C1 segment of cervical spinal cord (tissue), 14 donors: Measurements from ENCODE around the gene ITGA2B.
"Not testable (repeated sequence)": the region's sequence is repeated elsewhere in the genome, so short reads cannot be mapped to it uniquely, and the experiment has no call there.

Source experiments
- DNase-seq, 14 donors: peaks; one replicate each; lab custom pipeline; 2025; lab: John Stamatoyannopoulos, UW

ITGA2B gene

GRCh38 chr17:44390250-44390870 is 911 bp upstream of the ITGA2B start:
- DNase-seq: no peak

- DNase-seq: no peak
Observed at GRCh38 chr17:44389723-44390202, 314 bp upstream of the ITGA2B start.

DNA sequence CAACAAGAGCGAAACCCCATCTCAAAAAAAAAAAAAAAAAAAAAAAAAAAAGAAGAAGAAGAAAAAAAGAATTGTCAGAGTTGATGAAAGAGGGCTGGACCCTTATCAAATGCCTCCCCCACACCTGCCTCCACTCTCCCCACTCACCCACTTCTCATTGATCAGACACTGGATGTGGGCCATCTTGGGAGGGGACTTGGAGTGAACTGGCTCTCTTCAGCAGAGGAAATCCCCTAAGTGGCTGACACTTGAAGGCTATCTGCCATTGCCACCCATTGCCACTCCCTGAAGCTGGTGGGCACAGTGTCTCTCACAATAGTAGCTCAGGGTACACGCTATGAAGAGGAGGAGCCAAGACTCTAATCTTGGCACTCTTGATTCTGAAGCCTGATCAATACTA is 1.6 kb downstream of the ITGA2B start:
- DNase-seq: no peak

DNA sequence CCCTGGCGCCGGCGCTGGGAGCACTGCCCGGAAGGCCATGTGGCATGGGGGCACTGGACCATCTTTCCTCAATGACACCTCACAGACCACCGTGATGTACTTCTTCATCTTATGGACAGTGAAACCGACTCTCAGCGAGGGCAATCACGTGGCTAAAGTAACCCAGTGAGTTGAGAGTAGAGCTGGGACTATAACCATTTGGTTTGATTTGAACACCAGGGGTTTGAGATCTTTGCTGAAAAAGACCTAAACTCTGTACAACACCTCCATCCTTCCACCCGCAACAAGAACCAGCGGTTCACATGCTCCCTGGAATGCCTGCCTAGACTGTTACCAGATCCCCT is 3.3 kb downstream of the ITGA2B start:
- no peak for DNase-seq

DNA sequence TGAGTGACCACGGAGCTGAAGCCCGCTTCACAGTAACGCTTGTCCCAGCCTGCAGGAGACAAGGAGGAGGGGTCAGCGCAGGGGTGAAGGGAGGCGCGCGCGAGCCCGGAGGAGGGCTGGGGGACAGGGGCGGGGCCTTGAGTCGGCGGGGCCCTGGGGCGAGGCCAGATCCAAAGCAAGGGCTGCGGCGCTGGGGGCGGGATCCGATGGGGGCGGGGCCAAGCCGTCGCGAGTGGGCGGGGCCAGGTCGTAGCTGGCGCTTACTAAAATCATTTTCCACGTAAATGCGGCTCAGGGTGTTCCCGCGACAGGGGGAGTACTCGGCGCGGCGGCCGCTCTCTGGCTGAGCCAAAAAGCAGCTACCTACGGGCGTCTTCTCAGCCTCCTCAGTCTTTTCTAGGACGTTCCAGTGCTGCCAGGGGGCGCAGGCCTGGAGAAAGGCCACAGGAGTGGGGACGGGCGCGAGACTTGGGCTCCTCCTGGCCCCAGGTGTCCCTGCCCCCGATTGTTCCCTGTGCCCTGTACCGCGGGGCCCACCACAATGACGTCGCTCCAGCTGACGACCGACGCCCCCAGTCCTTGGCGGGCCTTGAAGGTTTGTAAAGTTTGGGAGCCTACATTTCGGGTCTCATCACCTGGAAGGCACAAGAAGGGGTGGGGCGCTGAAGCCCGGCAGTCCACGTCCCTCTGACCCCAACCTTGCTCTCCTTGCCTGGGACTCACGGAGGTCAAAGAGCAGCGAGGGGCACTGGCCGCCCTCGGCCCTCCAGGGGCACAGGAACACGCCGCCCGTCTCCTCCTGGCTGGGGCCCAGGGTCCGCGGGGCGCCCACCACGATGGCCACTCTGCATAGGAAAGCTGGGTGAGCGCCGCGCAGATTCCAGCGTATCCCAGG is 3.9 kb downstream of the ITGA2B start:
- DNase-seq: peak in 11 of 14 donors; percentile 13 to 68 (median 26)

- DNase-seq: no peak
Observed at GRCh38 chr17:44384823-44385286, 4.6 kb downstream of the ITGA2B start.

DNA sequence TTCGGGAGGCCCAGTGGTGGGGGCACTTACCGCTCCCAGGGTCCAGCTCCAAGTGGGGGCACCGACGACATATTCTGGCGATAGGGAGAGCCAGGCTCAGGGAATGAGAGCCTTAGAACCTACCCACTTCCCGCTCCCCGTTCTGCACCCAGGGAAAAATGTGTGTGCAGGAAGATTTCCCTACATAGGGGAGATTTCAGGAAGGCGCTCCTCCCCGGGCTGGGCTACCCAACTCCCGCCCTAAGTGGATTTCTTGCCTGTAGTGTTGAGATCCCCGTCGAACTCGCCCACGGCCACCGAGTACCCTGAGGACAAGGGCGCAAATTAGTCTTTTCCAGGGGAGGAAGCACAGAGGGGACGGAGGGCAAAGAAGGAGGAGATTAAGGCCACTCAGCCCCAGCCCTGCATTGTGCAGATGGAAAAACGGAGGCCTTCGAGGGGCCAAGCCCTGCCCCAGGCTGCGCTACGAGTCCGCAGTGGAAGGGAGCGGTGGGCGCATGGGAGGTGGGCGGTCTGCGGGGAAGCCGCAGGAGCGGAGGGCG is 5.1 kb downstream of the ITGA2B start:
- no peak for DNase-seq

DNA sequence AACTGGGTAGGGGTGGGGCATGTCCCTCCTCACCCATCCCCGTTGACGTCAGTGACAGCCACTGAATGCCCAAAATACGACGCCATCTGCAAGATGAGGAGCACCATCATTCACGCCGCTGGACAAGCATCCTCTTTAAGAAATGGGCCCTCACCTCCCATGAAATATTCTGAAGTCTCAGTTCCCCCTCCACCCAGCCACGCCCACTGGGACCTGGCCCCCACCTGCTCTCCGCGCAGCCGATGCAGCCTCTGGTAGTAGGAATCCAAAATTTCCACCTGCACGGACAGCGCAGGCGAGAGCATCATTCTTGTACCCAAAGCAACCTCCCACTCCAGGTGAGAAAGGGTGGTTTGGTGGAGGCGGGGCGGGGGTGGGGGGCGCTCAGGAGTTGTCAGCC is 5.6 kb downstream of the ITGA2B start:
- no peak for DNase-seq

GRCh38 chr17:44383363-44383762 is 6.1 kb downstream of the ITGA2B start:
- DNase-seq: no peak

GRCh38 chr17:44382917-44383316 is 6.5 kb downstream of the ITGA2B start:
- DNase-seq: no peak

- no peak for DNase-seq
Observed at GRCh38 chr17:44381810-44382305, 7.6 kb downstream of the ITGA2B start.

GRCh38 chr17:44380767-44381166 is 8.7 kb downstream of the ITGA2B start:
- no peak for DNase-seq

GRCh38 chr17:44379887-44380286 is 9.6 kb downstream of the ITGA2B start:
- no peak for DNase-seq

DNA sequence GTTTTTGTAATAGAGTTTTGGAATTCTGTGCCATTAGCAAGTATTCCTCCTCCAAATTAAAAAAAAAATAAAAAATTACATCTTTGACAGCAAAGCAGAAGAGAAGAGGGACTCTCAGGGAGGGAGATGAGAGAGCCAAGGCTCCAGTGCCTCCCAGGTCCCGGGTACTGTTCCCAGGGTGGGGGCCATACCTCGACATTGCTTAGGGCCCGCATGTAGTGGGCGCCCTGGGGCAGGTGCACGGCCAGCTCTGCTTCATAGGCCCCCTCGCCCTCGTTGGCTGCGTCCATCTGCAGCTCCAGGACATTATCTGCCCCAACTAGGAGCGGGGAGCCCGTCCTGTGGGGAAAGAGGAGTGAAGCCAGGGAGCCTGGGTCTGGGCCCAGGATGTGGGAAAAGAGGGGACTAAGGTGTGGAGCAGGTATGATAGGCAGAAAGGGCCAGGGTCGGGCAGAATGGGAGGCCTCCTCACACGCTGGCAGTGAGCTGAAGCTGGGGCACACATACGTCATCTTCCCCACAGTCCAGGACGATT is 11.2 kb downstream of the ITGA2B start:
- DNase-seq: no peak

- no peak for DNase-seq
Observed at GRCh38 chr17:44376779-44377178, 12.7 kb downstream of the ITGA2B start.

DNA sequence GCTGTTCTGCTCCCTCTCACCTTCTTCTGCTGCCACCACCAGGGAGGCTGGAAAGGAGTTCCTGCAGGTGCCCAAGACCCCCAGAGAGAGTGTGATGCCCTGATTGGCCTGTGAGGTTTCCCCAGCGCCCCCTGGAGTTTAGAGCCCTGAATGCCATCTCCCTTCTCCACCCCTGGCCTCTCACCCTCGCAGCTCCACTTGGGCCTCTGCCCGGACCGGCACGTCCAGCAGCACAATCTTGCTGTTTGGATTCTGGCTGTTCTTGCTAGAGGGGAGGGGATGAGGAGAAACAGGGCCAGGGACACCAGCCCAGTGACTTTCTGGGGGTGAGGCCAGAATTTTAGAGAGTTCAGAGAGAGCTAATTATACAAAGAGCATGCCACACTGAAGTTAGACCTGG is 13.3 kb downstream of the ITGA2B start:
- DNase-seq: peak in 4 of 14 donors; percentile 11 to 35 (median 23)

- DNase-seq: no peak
Observed at GRCh38 chr17:44375196-44376017, 14.0 kb downstream of the ITGA2B start.

DNA sequence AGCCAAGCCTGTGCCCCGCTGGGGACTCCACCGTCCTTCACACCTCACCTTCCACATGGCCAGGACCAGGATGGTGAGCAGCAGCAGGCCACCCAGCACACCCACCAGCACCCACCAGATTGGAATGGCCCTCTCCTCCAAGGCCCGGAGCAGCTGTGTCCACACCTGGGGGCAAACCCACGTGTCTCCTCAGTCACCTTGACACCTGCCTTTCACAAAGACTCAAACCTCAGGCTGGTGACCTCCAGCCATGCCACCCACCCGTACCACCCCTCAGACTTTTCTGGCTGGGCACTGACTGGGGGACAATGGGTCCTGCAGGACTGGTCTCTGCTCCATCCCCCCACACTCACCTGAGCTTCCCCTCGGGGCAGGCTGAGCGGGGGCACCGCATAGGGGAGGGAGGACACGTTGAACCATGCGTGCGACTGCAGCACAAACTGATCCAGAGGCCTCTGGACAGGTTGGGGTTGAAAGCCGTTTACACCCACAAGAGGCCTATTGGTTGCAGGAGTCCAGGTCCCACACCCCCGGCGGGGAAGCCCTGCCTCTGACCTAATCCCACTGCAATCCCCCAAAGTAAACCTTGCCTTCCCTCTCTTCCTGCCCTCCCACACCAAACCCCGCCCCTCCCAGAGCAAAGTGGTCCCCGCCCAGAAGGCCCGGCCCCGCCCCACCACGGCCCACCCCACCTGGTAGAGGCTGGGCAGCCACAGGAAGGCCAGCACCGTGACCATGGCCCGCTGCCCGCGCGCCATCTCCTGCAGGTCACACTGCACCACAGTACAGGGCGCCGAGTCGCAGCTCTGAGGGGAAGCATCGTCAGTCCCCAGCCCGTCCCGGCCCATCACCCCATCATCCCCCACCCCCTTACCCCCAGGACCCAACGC is 14.9 kb downstream of the ITGA2B start:
- no peak for DNase-seq

- DNase-seq: no peak
Observed at GRCh38 chr17:44372036-44372435, 17.4 kb downstream of the ITGA2B start.

- DNase-seq: not testable (repeated sequence)
Observed at GRCh38 chr17:44369414-44370023, 19.9 kb downstream of the ITGA2B start.
